GM23338 (cell line): ENCODE measurements around the gene SYNE4. TPM values are rescaled to one million over a fixed set of nuclear protein-coding genes. Genes with fewer than 3 reads are reported as not detected.

Source experiments
- ATAC-seq: fragments of 200-7000 bp; cut with Tn5 transposase; 3 replicates; pipeline ENCODE4 v1.9.1; 2020
- DNase-seq: peaks from one replicate; pipeline ENCODE4 v3.0.0-alpha.2; 2015; ENCODE audit warnings: low spot score
- H2AFZ ChIP-seq: fragments of 200-600 bp; sonication (generic); 2 replicates; pipeline ENCODE4 v1.8.0; 2016; ENCODE audit warnings: antibody characterized with exemption, mild to moderate bottlenecking, moderate library complexity
- H3F3A ChIP-seq: fragments of 200-600 bp; sonication (generic); replicated peaks from 2 replicates; pipeline ENCODE4 v1.8.0; 2017; ENCODE audit warnings: antibody characterized with exemption, mixed run types, low read depth
- H3K27ac ChIP-seq: fragments of 200-600 bp; sonication (generic); 2 replicates; pipeline ENCODE4 v1.6.1; 2016; ENCODE audit warnings: low read depth
- H3K27me3 ChIP-seq: fragments of 200-600 bp; sonication (generic); 2 replicates; pipeline ENCODE4 v1.8.0; 2016; ENCODE audit warnings: mild to moderate bottlenecking, mixed run types, moderate library complexity; ENCODE audit not compliant: insufficient read depth
- H3K36me3 ChIP-seq: fragments of 200-600 bp; sonication (generic); 2 replicates; pipeline ENCODE4 v1.8.0; 2016; ENCODE audit warnings: mild to moderate bottlenecking; ENCODE audit not compliant: insufficient read depth
- H3K4me1 ChIP-seq: fragments of 200-600 bp; sonication (generic); 2 replicates; pipeline ENCODE4 v1.8.0; 2016; ENCODE audit warnings: mild to moderate bottlenecking, moderate library complexity; ENCODE audit not compliant: insufficient read depth
- H3K4me2 ChIP-seq: fragments of 200-600 bp; sonication (generic); 2 replicates; pipeline ENCODE4 v1.7.1; 2017; ENCODE audit warnings: mixed run types
- H3K4me3 ChIP-seq: fragments of 200-600 bp; sonication (generic); 2 replicates; pipeline ENCODE4 v1.6.1; 2016; ENCODE audit warnings: mixed run types
- H3K79me2 ChIP-seq: fragments of 200-600 bp; sonication (generic); replicated peaks from 2 replicates; pipeline ENCODE4 v1.8.0; 2017; ENCODE audit warnings: mild to moderate bottlenecking; ENCODE audit not compliant: insufficient read depth
- H3K9me2 ChIP-seq: fragments of 200-600 bp; sonication (generic); 2 replicates; pipeline ENCODE4 v1.8.0; 2017; ENCODE audit not compliant: insufficient read depth
- H4K20me1 ChIP-seq: fragments of 200-600 bp; sonication (generic); replicated peaks from 2 replicates; pipeline ENCODE4 v1.8.0; 2017; ENCODE audit warnings: mild to moderate bottlenecking; ENCODE audit not compliant: insufficient read depth
- H3K27ac Mint-ChIP-seq: 2 replicates; pipeline ENCODE4 v1.8.0; 2020; ENCODE audit warnings: inconsistent platforms, mild to moderate bottlenecking, moderate library complexity, mixed read lengths
- H3K27me3 Mint-ChIP-seq: 3 replicates; pipeline ENCODE4 v1.8.0; 2022; ENCODE audit warnings: low read depth, mild to moderate bottlenecking, moderate library complexity, mixed read lengths, inconsistent platforms; ENCODE audit not compliant: insufficient read depth, poor library complexity
- H3K36me3 Mint-ChIP-seq: 3 replicates; pipeline ENCODE4 v1.8.0; 2021; ENCODE audit warnings: low read depth, mild to moderate bottlenecking, inconsistent platforms, moderate library complexity, mixed read lengths
- H3K4me1 Mint-ChIP-seq: 3 replicates; pipeline ENCODE4 v1.8.0; 2020; ENCODE audit warnings: mild to moderate bottlenecking, inconsistent platforms, mixed read lengths
- H3K4me3 Mint-ChIP-seq: 3 replicates; pipeline ENCODE4 v1.8.0; 2021; ENCODE audit warnings: moderate library complexity, mild to moderate bottlenecking, inconsistent platforms, mixed read lengths
- H3K9me3 Mint-ChIP-seq: 3 replicates; pipeline ENCODE4 v1.8.0; 2020; ENCODE audit warnings: moderate library complexity, mild to moderate bottlenecking, inconsistent platforms, mixed read lengths
- CTCF ChIP-seq, 2 experiments: fragments of 200-600 bp in 1 of 2; sonication (generic) in 1 of 2; conservative IDR thresholded peaks; 2 replicates each; pipeline versions ENCODE4 v1.5.1 to v1.6.1; 2016 to 2017; ENCODE audit warnings: antibody characterized with exemption in 2 of 2, low read depth in 2 of 2, mild to moderate bottlenecking in 2 of 2, moderate library complexity in 1 of 2
- REST ChIP-seq: IDR thresholded peaks from one replicate; pipeline ENCODE4 v1.6.1; 2018; ENCODE audit warnings: antibody characterized with exemption; ENCODE audit not compliant: unreplicated experiment
- ZNF114 ChIP-seq: fragments of 250-450 bp; sonication (Bioruptor Pico); IDR thresholded peaks from 2 replicates; pipeline ENCODE4 v1.5.0; 2020; ENCODE audit warnings: mild to moderate bottlenecking, moderate library complexity
- ZNF462 ChIP-seq: fragments of 250-450 bp; sonication (Bioruptor Pico); IDR thresholded peaks from 2 replicates; pipeline ENCODE4 v1.5.0; 2020; ENCODE audit warnings: mild to moderate bottlenecking, moderate library complexity
- polyA plus RNA-seq: library from polyadenylated mRNA; unstranded; fragments of >200 nt; fragmentation: Nextera tagmentation; extraction: Ambion mirVana; gene quantifications from 2 replicates; pipeline ENCODE4 v1.2.1, GENCODE V29; 2016
- total RNA-seq: library from RNA; depleted of rRNA; stranded (reverse); fragments of >200 nt; shearing (Covaris generic); gene quantifications from 2 replicates; pipeline ENCODE4 v1.2.3, GENCODE V29; 2014

The SYNE4 gene
- total and polyA plus RNA-seq, 2 experiments from 2014 or later = 26.1 to 49.8 TPM

GRCh38 chr19:35991731-35992450 is 16.7 kb downstream of the SYNE4 start:
- peaks cover 6% of the 10 kb centered on the region for H4K20me1 ChIP-seq
- TF ChIP-seq ZNF462 (CRISPR knock-in tag) (no peak), ZNF114 (CRISPR knock-in tag) (no peak), REST (no peak), CTCF (conservative IDR thresholded peaks at IDR 0.05; ENCODE audit: low read depth in 2 of 2) (no peak)
- peaks cover 12% of the 10 kb centered on the region; the same call in 1 of the 2 replicates for H3K79me2 ChIP-seq
- Mint-ChIP-seq H3K9me3 (no peaks in the 10 kb centered on the region; the same call in 2 of the 3 replicates), H3K4me3 (no peak overlapping the region), H3K27me3 (peaks cover 10% of the 10 kb centered on the region), H3K27ac (no peak overlapping the region), H3K4me1 (peaks cover 14% of the 10 kb centered on the region; the same call in 2 of the 3 replicates), H3K36me3 (no peaks in the 10 kb centered on the region; the same call in 2 of the 3 replicates)
- H3K9me2 ChIP-seq = no peaks in the 10 kb centered on the region
- ATAC-seq = no peak
- H3K4me3 ChIP-seq = no peak overlapping the region
- no peaks in the 10 kb centered on the region for H3K27me3 ChIP-seq
- no peak overlapping the region for H2AFZ ChIP-seq
- no peaks in the 10 kb centered on the region for H3K36me3 ChIP-seq
- no peak overlapping the region for H3K4me2 ChIP-seq
- H3K27ac ChIP-seq = no peak overlapping the region
- 0 out of 2 replicates have a peak, but pooled peaks cover 6% of the 10 kb centered on the region for H3F3A ChIP-seq
- H3K4me1 ChIP-seq = peaks cover 9% of the 10 kb centered on the region; the same call in 1 of the 2 replicates
- no peak for DNase-seq
